Immature natural killer cell (primary cell): ENCODE results near the gene DCLK1. TPM values are rescaled to one million over a fixed set of nuclear protein-coding genes. Genes with fewer than 3 reads are reported as not detected.
"Not testable (repeated sequence)": the region's sequence is repeated elsewhere in the genome, so short reads cannot be mapped to it uniquely, and the experiment has no call there.

Experiments
- DNase-seq, 3 donors: peaks; one replicate each; pipeline ENCODE4 v3.0.0; 2022; ENCODE audit warnings: mixed read lengths in 1 of 3
- H3K27ac Mint-ChIP-seq, 6 donors: one replicate each; pipeline ENCODE4 v1.8.0; 2020; ENCODE audit warnings: mixed read lengths in 6 of 6, mild to moderate bottlenecking in 5 of 6, inconsistent platforms in 4 of 6, moderate library complexity in 3 of 6
- H3K27me3 Mint-ChIP-seq, 3 donors: one replicate each; pipeline ENCODE4 v1.8.0; 2020 to 2021; ENCODE audit warnings: low read depth in 3 of 3, mild to moderate bottlenecking in 3 of 3, mixed read lengths in 3 of 3, moderate library complexity in 3 of 3, inconsistent platforms in 1 of 3
- H3K36me3 Mint-ChIP-seq, 3 donors: one replicate each; pipeline ENCODE4 v1.8.0; 2020; ENCODE audit warnings: mixed read lengths in 3 of 3, inconsistent platforms in 2 of 3, mild to moderate bottlenecking in 2 of 3
- H3K4me1 Mint-ChIP-seq, 2 donors: one replicate each; pipeline ENCODE4 v1.8.0; 2020; ENCODE audit warnings: inconsistent platforms in 2 of 2, mild to moderate bottlenecking in 2 of 2, mixed read lengths in 2 of 2, moderate library complexity in 1 of 2
- H3K4me3 Mint-ChIP-seq, 5 donors: one replicate each; pipeline ENCODE4 v1.8.0; 2020; ENCODE audit warnings: mild to moderate bottlenecking in 5 of 5, mixed read lengths in 5 of 5, inconsistent platforms in 3 of 5, moderate library complexity in 3 of 5
- H3K9me3 Mint-ChIP-seq, 6 donors: one replicate each; pipeline ENCODE4 v1.8.0; 2020; ENCODE audit warnings: mild to moderate bottlenecking in 6 of 6, mixed read lengths in 6 of 6, inconsistent platforms in 4 of 6, moderate library complexity in 3 of 6
- polyA plus RNA-seq, 3 donors: library from polyadenylated mRNA; unstranded; fragments of 300-500 nt; fragmentation: Illumina TruSeq; gene quantifications; one replicate each; pipeline ENCODE4 v1.2.3, GENCODE V29; 2021

Gene DCLK1
- polyA plus RNA-seq, 3 donors from 2014 or later: not detected

DNA sequence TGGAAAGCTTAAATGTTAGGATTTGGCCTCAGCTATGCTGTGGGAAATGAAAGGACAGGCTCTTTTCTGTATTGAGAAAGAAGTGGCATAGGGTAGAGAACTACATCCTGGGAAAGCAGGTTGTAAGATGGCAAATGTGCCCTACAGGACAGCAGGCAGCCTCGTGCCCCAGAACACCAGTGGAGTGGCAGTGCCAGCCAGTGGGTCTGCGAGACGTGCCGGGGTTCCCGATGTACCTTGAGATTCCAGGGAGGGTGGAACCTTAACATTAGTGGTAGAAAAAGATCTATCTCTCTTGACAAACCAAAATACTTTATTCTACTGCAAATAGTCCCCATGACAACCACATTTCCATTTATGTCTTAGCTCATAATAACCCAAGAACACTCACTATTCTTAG, 42.7 kb downstream of the DCLK1 start:
- no peaks in the 10 kb centered on the region for H3K4me1 Mint-ChIP-seq
- H3K27ac Mint-ChIP-seq: no peak overlapping the region
- peaks cover 8 to 22% (median 12%) of the 10 kb centered on the region in 6 donors for H3K9me3 Mint-ChIP-seq
- no peak for DNase-seq
- H3K36me3 Mint-ChIP-seq: peaks cover 0 to 3% (median 0%) of the 10 kb centered on the region in 3 donors
- no peak overlapping the region for H3K4me3 Mint-ChIP-seq
- H3K27me3 Mint-ChIP-seq: no peaks in the 10 kb centered on the region

DNA sequence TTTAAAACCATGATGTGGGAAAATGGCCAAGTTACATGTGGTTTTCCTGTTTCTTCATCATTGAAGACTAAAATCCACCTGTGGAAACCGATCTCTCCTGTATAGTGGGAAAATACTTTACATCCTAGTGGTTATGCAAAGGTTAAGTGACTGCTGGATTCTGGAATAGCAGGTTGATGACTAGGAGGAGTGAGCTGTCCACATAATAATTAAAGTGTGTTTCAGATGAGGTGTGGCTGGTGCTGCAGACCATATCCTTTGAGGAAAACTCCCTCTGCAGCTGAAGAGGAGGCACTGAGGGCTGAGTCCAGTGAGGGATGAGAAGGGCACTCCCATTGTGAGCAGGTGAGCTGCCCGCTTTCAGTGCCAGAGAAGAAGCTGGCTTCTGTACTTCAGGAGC, 43.2 kb downstream of the DCLK1 start:
- no peak overlapping the region for H3K27ac Mint-ChIP-seq
- no peak overlapping the region for H3K4me3 Mint-ChIP-seq
- H3K27me3 Mint-ChIP-seq: no peaks in the 10 kb centered on the region

DNA sequence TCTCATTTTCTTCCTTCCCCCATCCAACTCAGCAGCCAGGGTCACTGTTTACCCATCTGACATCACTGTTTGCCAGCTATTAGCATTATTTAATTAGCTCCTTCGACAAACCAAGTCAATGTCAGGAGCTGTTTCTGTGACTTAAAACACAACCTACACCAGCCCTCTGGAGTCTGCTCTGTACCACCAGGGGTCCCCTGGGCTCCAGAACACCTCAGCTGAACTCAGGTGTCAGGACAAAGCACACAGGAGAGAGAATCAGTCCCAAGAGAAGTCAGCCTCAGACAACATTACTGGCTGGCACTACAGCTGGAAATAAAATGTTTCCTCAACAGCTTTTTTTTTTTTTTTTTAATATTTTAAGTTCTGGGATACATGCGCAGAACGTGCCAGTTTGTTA, 45.1 kb downstream of the DCLK1 start:
- Mint-ChIP-seq H3K27ac (no peak overlapping the region), H3K36me3 (peaks cover 0 to 3% (median 0%) of the 10 kb centered on the region in 3 donors), H3K4me1 (no peaks in the 10 kb centered on the region)

More for the DNA sequence above, 43.2 kb downstream of the DCLK1 start:
- peaks cover 8 to 20% (median 12%) of the 10 kb centered on the region in 6 donors for H3K9me3 Mint-ChIP-seq
- H3K36me3 Mint-ChIP-seq: peaks cover 0 to 3% (median 0%) of the 10 kb centered on the region in 3 donors
- DNase-seq: no peak
- no peaks in the 10 kb centered on the region for H3K4me1 Mint-ChIP-seq

DNA sequence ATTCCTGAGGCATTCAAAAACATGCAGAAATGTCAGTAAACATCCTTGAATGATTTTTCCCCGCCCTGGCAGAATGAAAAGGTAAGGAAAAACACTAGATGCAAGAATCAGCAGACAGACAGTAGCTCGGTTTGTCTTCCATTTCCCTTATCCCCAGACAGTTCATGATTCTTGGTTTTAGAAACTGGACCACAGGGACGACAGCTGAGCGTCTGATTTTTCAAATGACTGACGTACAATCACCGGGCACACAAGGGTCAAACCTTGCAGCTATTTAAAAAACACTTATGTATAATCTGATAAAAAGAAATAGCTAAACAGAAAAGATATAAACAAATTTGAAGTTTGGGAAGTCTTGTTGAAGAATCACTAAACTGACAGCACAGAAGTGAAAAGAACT, 47.1 kb downstream of the DCLK1 start:
- Mint-ChIP-seq H3K9me3 (peaks cover 0 to 18% (median 11%) of the 10 kb centered on the region in 6 donors), H3K27ac (no peak overlapping the region), H3K4me1 (no peaks in the 10 kb centered on the region), H3K4me3 (no peak overlapping the region), H3K36me3 (peaks cover 0 to 4% (median 0%) of the 10 kb centered on the region in 3 donors), H3K27me3 (peaks cover 0 to 2% (median 0%) of the 10 kb centered on the region in 3 donors)
- no peak for DNase-seq

More for the DNA sequence above, 45.1 kb downstream of the DCLK1 start:
- no peaks in the 10 kb centered on the region for H3K27me3 Mint-ChIP-seq
- no peak overlapping the region for H3K4me3 Mint-ChIP-seq
- DNase-seq: no peak
- peaks cover 5 to 14% (median 7%) of the 10 kb centered on the region in 6 donors for H3K9me3 Mint-ChIP-seq

DNA sequence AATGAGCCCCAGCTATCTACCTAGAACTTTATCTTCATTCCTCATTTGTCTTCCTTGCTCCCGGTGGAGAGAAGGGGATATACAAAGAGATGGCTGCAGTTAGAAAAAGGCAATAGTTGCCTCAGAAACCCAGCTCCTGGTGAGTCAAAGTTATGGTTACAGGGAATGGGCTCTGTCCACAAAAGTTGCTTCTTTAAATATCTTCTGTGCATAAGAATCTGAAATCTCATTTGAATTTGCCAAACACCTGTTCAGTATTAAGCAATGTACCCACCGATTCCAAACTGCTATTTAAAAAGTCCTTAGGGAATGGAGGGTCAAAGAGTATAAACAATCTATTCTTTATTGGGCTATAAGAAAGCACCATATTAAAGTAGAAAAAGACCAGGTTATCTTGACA, 48.4 kb downstream of the DCLK1 start:
- Mint-ChIP-seq H3K36me3 (peaks cover 0 to 4% (median 0%) of the 10 kb centered on the region in 3 donors), H3K27me3 (peaks cover 0 to 2% (median 0%) of the 10 kb centered on the region in 3 donors), H3K9me3 (peaks cover 0 to 26% (median 15%) of the 10 kb centered on the region in 6 donors), H3K27ac (no peak overlapping the region), H3K4me3 (no peak overlapping the region), H3K4me1 (no peaks in the 10 kb centered on the region)
- no peak for DNase-seq

DNA sequence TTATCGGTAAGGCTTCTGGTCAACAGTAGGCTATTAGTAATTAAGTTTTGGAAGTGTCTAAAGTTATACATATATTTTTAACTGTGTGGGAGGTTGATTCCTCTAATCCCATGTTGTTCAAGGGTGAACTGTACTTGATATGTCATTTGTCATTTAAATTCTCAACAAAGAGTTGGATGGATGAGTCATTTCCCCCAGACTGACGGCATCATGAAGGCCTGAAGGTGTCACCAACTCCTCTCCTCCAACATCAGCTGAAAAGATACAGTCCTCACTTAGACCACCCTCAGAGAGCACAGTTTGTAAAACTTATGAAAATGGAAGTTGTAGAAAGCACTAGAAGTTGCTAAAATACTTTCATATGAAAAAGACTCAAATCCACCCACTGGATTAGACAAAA, 48.8 kb downstream of the DCLK1 start:
- Mint-ChIP-seq H3K9me3 (peaks cover 0 to 30% (median 16%) of the 10 kb centered on the region in 6 donors), H3K27ac (no peak overlapping the region), H3K4me1 (no peaks in the 10 kb centered on the region), H3K36me3 (peaks cover 0 to 4% (median 0%) of the 10 kb centered on the region in 3 donors), H3K27me3 (peaks cover 0 to 2% (median 0%) of the 10 kb centered on the region in 3 donors), H3K4me3 (no peak overlapping the region)
- no peak for DNase-seq

DNA sequence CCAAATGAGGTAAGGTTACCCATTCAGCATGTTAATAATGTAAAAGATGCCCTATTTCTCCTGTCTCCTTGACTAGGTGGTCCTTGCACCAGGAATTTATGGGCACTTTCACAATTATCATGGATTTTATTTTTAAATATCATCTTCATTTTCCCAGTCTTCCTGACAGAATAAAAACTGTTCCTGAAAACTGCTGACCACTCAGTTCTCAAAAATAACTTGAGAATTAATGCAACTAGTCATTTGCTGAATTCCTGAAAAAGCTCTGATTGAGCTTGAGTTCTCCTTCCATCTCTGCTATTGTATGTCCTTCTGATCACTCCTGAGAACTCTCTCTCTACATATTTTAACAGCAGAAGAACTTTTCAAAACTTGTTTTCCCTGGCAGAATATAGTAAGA, 55.0 kb downstream of the DCLK1 start:
- Mint-ChIP-seq H3K36me3 (peaks cover 0 to 4% (median 0%) of the 10 kb centered on the region in 3 donors), H3K27ac (no peak overlapping the region), H3K9me3 (peaks cover 5 to 50% (median 20%) of the 10 kb centered on the region in 6 donors), H3K4me3 (no peak overlapping the region), H3K4me1 (no peaks in the 10 kb centered on the region), H3K27me3 (peaks cover 0 to 3% (median 2%) of the 10 kb centered on the region in 3 donors)
- DNase-seq: no peak

DNA sequence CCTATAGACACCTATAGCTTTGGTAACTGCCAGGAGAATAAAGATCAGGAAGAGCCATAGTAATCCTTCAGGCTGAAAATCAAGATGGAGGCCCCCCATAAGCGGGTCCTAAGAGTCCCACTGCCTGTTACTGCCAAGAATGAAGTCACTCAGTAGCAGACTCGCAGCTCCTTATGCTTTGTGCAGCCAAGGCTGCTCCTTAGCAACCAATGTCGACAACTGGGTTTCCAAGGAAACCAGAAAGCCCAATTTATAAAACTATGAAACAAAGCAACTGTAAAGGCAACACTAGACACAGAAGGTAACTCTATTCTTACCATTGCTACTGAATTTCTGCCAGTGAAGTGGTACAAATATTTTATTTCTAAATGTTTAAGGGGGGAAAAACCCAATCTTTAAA, 56.5 kb downstream of the DCLK1 start:
- no peaks in the 10 kb centered on the region for H3K4me1 Mint-ChIP-seq
- no peak overlapping the region for H3K4me3 Mint-ChIP-seq
- no peak overlapping the region for H3K27ac Mint-ChIP-seq
- H3K36me3 Mint-ChIP-seq: no peaks in the 10 kb centered on the region
- H3K27me3 Mint-ChIP-seq: peaks cover 0 to 2% (median 1%) of the 10 kb centered on the region in 3 donors
- DNase-seq: no peak
- H3K9me3 Mint-ChIP-seq: peaks cover 5 to 46% (median 17%) of the 10 kb centered on the region in 6 donors

DNA sequence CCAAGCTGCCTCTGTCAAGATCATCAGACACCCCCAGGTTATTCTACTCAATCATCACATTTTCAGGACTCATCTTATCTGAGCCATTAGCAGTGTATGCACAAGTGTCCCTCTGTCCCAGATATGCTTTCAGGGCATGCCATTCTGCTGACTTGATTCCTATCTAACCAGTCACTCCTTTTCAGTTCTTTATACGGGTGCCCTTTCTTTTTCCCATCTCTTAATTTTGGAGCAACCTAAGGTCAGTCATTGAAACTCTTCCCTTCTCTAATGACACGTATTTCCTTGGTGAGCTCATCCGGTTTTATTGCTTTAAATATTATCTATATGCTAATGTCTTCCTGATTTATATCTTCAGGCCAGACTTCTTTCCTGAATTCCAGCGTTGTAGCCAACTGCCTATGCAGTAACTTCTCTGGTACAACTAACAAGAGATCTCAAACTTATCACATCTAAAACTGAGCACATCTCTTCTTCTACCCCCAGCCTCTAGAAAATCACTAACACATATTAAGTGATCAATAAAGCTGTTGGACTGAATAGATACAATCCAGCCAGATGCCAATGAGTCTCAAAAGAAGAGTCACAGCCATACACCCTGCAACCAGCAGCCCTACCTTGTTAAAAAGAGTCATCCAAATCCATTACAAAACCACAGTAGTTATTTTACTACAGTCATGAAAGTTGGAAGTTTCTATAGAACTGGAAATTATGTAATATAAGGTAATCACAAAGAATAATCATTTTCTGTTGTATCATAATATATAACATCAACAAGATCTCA, 58.8 kb downstream of the DCLK1 start:
- H3K27me3 Mint-ChIP-seq: peaks cover 0 to 2% (median 1%) of the 10 kb centered on the region in 3 donors
- H3K4me3 Mint-ChIP-seq: no peak overlapping the region
- DNase-seq: no peak
- no peaks in the 10 kb centered on the region for H3K4me1 Mint-ChIP-seq
- no peaks in the 10 kb centered on the region for H3K36me3 Mint-ChIP-seq
- H3K9me3 Mint-ChIP-seq: peaks cover 5 to 34% (median 16%) of the 10 kb centered on the region in 6 donors
- no peak overlapping the region for H3K27ac Mint-ChIP-seq

DNA sequence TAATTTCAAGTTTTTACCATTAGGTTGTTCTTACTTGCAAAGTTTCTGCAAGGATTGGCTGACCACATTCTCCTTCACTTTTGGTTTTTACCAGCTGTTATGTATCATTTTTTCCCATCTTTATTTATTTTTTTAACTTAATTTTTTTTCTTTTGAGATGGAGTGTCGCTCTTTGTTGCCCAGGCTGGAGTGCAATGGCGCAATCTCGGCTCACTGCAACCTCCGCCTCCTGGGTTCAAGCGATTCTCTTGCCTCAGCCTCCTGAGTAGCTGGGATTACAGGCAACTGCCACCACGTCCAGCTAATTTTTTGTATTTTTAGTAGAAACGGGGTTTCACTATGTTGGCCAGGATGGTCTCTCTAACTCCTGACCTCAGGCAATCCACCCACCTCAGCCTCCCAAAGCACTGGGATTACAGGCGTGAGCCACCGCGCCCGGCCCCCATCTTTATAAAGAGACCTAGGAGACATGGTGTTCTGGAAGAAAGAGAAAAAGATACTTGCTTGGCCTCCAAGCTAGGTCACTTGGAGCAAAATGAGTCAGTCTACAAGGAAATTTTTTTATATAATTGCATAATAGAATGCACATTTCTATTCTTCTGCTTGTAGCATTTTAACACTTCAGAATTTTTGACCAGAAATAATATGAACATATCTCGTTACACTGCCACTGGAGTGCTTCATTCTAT, 60.5 kb downstream of the DCLK1 start:
- H3K27ac Mint-ChIP-seq, H3K27me3 Mint-ChIP-seq, H3K4me3 Mint-ChIP-seq, DNase-seq, H3K36me3 Mint-ChIP-seq, H3K4me1 Mint-ChIP-seq: not testable (repeated sequence)
- peaks cover 5 to 37% (median 17%) of the 10 kb centered on the region in 6 donors for H3K9me3 Mint-ChIP-seq

DNA sequence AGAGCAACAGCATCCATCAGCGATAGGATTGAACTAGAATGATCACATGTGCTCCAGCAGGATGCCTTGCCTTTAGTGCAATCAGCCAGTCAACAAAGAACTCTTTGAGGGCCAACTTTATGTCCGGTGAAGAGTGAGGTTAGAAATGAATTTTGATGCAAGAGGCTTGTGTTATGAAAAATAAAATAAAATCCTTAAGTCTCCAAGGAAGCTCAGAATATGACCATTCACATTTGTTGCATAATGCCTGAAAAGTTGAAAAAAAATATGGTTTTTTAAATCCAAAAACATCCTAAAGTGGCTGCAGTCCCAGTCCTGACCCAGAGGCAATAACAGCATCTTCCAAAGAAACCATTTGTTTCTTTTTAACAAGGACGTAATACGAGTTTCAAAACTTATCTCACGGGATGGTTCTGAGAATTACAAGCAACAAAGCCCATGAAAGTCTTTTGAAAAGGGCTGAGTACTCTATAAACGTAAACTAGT, 61.3 kb downstream of the DCLK1 start:
- no peak for DNase-seq
- Mint-ChIP-seq H3K36me3 (no peaks in the 10 kb centered on the region), H3K9me3 (peaks cover 5 to 37% (median 17%) of the 10 kb centered on the region in 6 donors), H3K27ac (no peak overlapping the region), H3K4me3 (no peak overlapping the region), H3K27me3 (peaks cover 0 to 3% (median 0%) of the 10 kb centered on the region in 3 donors), H3K4me1 (no peaks in the 10 kb centered on the region)

DNA sequence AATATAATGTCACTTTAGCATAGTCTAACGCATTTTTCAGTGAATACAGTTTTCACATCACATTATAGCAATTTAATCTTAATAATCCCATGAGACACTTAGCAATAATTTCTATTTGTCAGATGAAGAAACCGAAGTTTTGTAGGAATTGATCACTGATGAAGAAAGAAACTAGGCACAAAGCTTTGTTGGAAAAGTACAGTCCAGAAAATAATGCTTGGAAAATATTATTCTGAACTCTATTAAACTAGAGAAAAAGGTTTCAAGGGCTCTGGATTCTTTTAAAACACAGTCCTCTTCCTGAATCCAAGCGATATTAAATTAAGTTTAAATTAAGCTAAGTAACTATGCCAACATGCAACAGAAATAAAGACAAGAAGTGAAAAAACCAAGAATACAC, 62.2 kb downstream of the DCLK1 start:
- no peak overlapping the region for H3K27ac Mint-ChIP-seq
- peaks cover 0 to 1% (median 0%) of the 10 kb centered on the region in 3 donors for H3K27me3 Mint-ChIP-seq
- no peak for DNase-seq
- peaks cover 3 to 31% (median 15%) of the 10 kb centered on the region in 6 donors for H3K9me3 Mint-ChIP-seq
- H3K4me3 Mint-ChIP-seq: no peak overlapping the region
- H3K4me1 Mint-ChIP-seq: no peaks in the 10 kb centered on the region
- H3K36me3 Mint-ChIP-seq: no peaks in the 10 kb centered on the region

DNA sequence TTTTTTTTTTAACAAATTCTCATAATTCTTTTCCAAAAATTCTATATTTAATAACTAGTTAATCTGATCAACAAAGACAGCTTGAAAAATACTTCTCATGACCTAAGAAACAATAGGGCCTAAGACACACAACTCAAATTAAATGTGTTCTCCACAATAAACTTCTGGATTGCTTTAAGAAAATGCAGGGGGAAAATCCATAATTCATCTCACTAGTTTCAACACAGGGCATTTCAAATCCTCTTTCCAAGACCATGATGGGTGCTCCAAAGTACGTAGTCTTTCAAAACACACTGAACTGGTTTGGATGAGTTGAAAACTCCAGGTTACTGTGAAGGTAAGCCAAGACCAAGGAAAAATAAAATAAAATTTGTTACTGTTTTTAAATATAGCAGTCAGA, 62.6 kb downstream of the DCLK1 start:
- Mint-ChIP-seq H3K4me1 (no peaks in the 10 kb centered on the region), H3K27ac (no peak overlapping the region), H3K9me3 (peaks cover under 1 to 28% (median 15%) of the 10 kb centered on the region in 6 donors), H3K4me3 (no peak overlapping the region), H3K36me3 (no peaks in the 10 kb centered on the region), H3K27me3 (peaks cover 0 to 1% (median 0%) of the 10 kb centered on the region in 3 donors)
- no peak for DNase-seq
